Skeletal muscle tissue (tissue), 4 donors: ENCODE results near the gene MAP2K4. TPM values are rescaled to one million over a fixed set of nuclear protein-coding genes. Genes with fewer than 3 reads are reported as not detected.

Source experiments
- H3K27ac ChIP-seq: one replicate; pipeline ENCODE4 v1.7.0; 2013; ENCODE audit warnings: mild to moderate bottlenecking, low read depth, low read length, inconsistent platforms
- H3K27me3 ChIP-seq, 3 donors: one replicate each; pipeline ENCODE4 v1.7.0; 2013; ENCODE audit warnings: low read length in 3 of 3; ENCODE audit not compliant: control insufficient read depth in 3 of 3, insufficient read depth in 3 of 3
- H3K36me3 ChIP-seq, 3 donors: one replicate each; pipeline ENCODE4 v1.7.0; 2013; ENCODE audit warnings: low read length in 3 of 3; ENCODE audit not compliant: control insufficient read depth in 3 of 3, insufficient read depth in 3 of 3
- H3K4me1 ChIP-seq, 3 donors: one replicate each; pipeline ENCODE4 v1.7.0; 2013; ENCODE audit warnings: low read length in 3 of 3, mild to moderate bottlenecking in 3 of 3; ENCODE audit not compliant: control insufficient read depth in 3 of 3, insufficient read depth in 3 of 3
- H3K4me3 ChIP-seq, 3 donors: one replicate each; pipeline ENCODE4 v1.7.0; 2013; ENCODE audit warnings: low read length in 3 of 3
- H3K9ac ChIP-seq, 3 donors: one replicate each; pipeline ENCODE4 v1.7.0; 2013; ENCODE audit warnings: low read length in 3 of 3, mild to moderate bottlenecking in 3 of 3, moderate library complexity in 2 of 3, low read depth in 1 of 3
- H3K9me3 ChIP-seq, 3 donors: one replicate each; pipeline ENCODE4 v1.7.0; 2013; ENCODE audit warnings: low read length in 3 of 3; ENCODE audit not compliant: control insufficient read depth in 3 of 3
- total RNA-seq: library from RNA; depleted of rRNA; stranded (reverse); fragments of >200 nt; gene quantifications from one replicate; pipeline ENCODE4 v1.2.3, GENCODE V29; 2014
- donor health status: Osteomylitis.

MAP2K4 gene
- total RNA-seq, 1 donor from 2014 or later = 40.7 TPM

DNA sequence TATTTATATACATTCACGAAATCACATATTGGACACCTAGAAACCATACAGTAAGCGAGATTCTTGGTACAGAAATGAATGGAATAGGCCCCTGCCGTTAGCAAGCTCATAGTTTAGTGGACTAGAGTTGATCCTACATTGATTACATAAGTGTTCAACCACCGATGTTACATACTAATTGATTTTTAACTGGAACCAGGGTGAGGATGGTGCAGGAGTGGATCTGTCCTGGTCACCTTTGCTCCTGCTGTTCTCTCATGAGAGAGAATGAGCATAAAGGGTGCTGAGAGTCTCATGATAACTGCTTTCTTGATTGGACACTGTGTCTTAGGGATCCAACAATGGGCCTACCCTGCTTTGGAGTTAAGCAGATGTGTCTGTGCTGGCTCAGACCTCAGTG lies 13.9 kb downstream of the MAP2K4 start:
- no peaks in the 10 kb centered on the region for H3K4me1 ChIP-seq

DNA sequence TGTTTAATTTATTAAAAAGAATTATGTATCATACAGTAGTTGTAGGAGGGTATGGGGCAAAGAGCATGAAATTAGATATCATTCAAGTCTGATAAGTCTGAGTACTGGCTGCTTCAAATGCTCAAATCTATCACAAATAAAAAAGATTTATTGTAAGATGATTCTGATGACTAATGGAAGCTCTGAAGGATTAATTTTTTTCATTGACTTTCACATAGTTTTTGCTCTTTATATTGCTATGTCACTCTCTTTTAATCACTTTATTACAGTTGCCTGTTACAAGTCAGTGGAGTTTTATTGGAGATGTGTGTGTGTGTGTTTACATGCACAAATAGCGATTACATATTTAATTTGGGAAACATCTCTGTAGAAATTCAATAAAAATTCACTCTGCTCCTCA lies 15.0 kb downstream of the MAP2K4 start:
- no peaks in the 10 kb centered on the region for H3K9me3 ChIP-seq
- H3K9ac ChIP-seq = no peak overlapping the region
- H3K4me1 ChIP-seq = peaks cover 0 to 3% (median 0%) of the 10 kb centered on the region in 3 donors
- no peak overlapping the region for H3K4me3 ChIP-seq
- no peaks in the 10 kb centered on the region for H3K27me3 ChIP-seq
- no peaks in the 10 kb centered on the region for H3K36me3 ChIP-seq
- H3K27ac ChIP-seq = no peak overlapping the region

More for the DNA sequence above, 13.9 kb downstream of the MAP2K4 start:
- H3K27me3 ChIP-seq = no peaks in the 10 kb centered on the region
- H3K36me3 ChIP-seq = no peaks in the 10 kb centered on the region
- H3K9me3 ChIP-seq = no peaks in the 10 kb centered on the region
- H3K9ac ChIP-seq = no peak overlapping the region
- H3K4me3 ChIP-seq = no peak overlapping the region
- no peak overlapping the region for H3K27ac ChIP-seq

DNA sequence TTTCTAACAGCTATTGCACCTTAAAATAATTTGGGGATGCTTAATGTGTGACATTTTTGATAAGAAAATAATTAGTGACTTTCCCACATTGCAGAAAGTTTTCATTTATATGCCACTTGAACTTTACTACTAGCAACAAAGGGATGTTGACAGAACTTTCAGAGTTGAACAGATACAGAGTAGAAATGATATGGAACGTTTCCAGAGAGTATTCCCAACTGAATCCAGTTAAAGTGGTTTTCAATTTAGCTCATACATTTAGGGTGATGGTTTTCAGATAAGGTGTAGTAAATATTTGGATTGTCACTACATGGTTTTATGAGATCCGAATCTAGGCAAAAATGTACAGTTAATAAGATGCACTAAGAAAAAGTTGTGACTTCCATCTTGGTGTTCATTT lies 17.3 kb downstream of the MAP2K4 start:
- Histone ChIP-seq H3K4me1 (peaks cover 0 to 3% (median 0%) of the 10 kb centered on the region in 3 donors), H3K4me3 (no peak overlapping the region), H3K36me3 (no peaks in the 10 kb centered on the region), H3K27me3 (no peaks in the 10 kb centered on the region), H3K9ac (no peak overlapping the region), H3K27ac (no peak overlapping the region), H3K9me3 (no peaks in the 10 kb centered on the region)

DNA sequence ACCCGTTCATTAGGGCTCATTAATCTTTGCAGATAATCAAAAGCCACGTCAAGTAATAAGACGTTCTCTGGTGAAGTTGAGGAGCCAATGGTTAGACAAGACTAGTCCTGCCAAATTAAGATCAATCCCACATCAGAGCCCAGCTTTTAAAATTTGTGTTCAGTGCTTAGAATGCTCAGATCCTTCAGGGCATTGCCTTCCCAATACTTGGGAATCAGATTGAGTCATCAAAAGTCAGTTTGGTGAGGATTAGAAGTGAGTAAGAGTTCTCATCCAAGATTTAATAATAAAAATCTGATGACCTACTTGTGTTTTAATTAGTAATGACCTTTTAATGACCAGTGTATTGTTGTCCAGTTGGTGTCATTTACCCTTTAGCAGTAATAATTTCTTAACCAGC lies 19.8 kb downstream of the MAP2K4 start:
- Histone ChIP-seq H3K27me3 (no peaks in the 10 kb centered on the region), H3K4me1 (peaks cover 0 to 7% (median 2%) of the 10 kb centered on the region in 3 donors)

DNA sequence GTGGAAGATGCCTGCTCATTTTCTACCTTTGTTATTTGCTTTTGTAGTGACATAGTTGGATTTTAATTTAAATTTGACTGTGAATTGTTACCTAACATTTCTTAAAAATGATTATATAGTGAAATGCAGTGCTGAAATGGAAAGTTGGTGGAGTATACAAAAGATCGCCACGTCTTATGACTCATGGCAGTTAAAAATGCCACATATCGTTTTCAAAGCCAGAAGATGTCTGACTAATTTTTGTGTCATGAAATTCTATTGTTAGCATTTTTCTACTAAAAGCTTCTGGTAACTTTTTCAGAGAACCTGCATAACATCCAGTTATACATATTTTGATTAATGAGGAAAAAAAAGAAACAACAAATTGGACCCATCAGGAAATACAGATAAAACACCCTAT lies 20.6 kb downstream of the MAP2K4 start:
- Histone ChIP-seq H3K4me3 (no peak overlapping the region), H3K27me3 (no peaks in the 10 kb centered on the region), H3K4me1 (peaks cover 0 to 9% (median 7%) of the 10 kb centered on the region in 3 donors), H3K36me3 (no peaks in the 10 kb centered on the region), H3K27ac (no peak overlapping the region), H3K9ac (no peak overlapping the region), H3K9me3 (no peaks in the 10 kb centered on the region)

More for the DNA sequence above, 19.8 kb downstream of the MAP2K4 start:
- no peaks in the 10 kb centered on the region for H3K9me3 ChIP-seq
- no peak overlapping the region for H3K27ac ChIP-seq
- no peak overlapping the region for H3K4me3 ChIP-seq
- no peak overlapping the region for H3K9ac ChIP-seq
- no peaks in the 10 kb centered on the region for H3K36me3 ChIP-seq

DNA sequence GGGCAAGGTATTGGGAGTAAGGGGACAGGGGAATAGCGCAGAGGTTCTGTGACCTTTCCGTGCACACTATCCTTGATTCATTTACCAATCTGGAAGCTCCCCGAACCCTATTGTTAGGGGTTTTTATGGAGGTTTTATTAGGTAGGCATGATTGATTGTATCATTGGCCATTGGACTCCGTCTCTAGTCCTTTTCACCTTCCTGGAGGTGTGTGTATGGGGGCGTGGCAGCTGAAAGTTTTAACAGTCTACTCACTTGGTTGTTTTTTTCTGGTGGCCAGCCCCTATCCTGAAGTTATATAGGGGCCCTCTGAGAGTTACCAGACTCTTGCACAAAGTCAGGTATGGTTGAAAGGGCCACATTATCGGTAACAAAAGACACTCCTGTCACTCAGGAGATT lies 23.0 kb downstream of the MAP2K4 start:
- H3K27ac ChIP-seq = no peak overlapping the region
- H3K9me3 ChIP-seq = no peaks in the 10 kb centered on the region
- no peaks in the 10 kb centered on the region for H3K27me3 ChIP-seq
- H3K4me1 ChIP-seq = peaks cover 0 to 13% (median 9%) of the 10 kb centered on the region in 3 donors
- no peak overlapping the region for H3K4me3 ChIP-seq
- no peak overlapping the region for H3K9ac ChIP-seq
- H3K36me3 ChIP-seq = no peaks in the 10 kb centered on the region

DNA sequence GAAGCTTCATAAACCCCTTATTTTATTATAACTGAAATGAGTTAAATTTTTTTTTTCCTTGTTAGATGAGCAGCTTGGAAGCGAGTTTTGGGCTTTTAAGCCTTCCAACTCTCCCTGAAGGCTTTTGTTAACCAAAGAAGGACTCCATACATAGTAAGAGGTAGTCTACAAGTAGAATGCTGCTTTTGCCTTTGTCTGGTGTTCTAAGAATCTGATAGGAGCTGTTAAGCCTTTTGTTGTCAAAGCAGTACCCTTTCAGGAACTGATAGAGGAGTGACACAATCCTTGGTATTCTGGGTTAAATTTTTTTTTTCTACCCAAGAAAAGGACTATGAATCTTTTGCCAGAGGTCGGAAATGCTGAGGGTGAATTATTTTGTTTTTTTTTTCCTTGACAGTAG lies 26.1 kb downstream of the MAP2K4 start:
- H3K27ac ChIP-seq = no peak overlapping the region
- no peak overlapping the region for H3K4me3 ChIP-seq
- no peaks in the 10 kb centered on the region for H3K36me3 ChIP-seq
- peaks cover 4 to 11% (median 9%) of the 10 kb centered on the region in 3 donors for H3K4me1 ChIP-seq
- H3K9me3 ChIP-seq = no peaks in the 10 kb centered on the region
- H3K9ac ChIP-seq = no peak overlapping the region
- H3K27me3 ChIP-seq = no peaks in the 10 kb centered on the region

DNA sequence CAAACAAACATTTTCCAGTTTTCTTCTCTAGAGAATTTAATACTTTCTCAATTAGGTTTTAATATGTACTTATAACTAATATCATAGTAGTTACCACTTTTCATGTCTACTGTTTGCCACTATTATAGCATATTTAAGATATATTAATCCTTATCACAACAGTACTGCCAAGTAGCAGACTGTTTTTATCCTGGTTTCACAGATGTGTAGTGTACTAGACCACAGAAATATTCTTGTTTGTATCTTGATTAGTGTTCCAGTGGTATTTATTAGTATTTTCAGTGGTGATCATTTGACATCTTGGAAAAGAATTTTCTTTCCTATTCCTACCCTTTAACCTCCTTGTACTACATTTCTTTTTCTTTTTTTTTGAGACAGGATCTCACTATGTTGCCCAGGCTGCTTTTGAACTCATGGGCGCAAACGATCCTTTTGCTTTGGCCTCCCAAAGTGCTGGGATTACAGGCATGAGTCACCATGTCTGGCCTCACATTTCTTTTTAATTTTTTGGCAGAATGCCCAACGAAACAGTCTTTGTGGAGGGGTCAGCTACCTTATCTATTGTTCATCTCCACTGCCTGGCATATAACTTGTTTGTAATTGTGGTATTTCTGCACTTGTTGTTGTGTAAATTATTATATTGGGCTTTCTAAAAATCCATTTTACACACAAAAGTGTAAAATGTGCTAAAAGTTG lies 27.2 kb downstream of the MAP2K4 start:
- Histone ChIP-seq H3K4me1 (peaks cover 7 to 16% (median 14%) of the 10 kb centered on the region in 3 donors), H3K36me3 (no peaks in the 10 kb centered on the region), H3K27me3 (no peaks in the 10 kb centered on the region), H3K9ac (no peak overlapping the region), H3K9me3 (no peaks in the 10 kb centered on the region), H3K4me3 (no peak overlapping the region), H3K27ac (no peak overlapping the region)

DNA sequence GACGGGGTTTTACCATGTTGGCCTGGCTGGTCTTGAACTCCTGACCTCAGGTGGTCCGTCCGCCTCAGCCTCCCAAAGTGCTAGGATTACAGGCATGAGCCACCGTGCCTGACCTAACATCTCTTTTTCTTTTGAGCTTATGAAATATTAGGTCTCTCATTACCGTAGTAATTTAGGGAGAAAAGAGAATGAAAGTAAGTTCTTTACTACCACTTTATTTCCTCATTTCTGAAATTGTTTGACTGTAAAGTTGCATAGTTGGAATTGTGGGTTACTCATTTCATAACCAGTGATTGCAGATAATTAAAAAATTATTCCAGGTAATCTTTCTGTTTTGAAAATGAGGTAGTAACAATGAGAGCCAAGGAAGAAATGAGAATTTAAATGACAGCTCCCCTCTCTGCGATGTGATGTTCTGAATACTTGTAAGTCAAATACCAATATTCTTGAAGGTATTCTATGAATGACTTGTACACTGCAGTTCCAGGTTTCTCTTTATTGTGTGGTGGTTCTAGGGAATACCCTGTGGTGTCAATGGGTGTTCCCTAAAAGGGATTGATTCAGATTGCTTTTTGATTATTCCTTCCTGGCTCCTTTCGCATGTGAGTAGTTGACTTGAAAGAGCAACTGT lies 28.3 kb downstream of the MAP2K4 start:
- Histone ChIP-seq H3K9me3 (no peaks in the 10 kb centered on the region), H3K27me3 (no peaks in the 10 kb centered on the region), H3K4me3 (no peak overlapping the region), H3K36me3 (no peaks in the 10 kb centered on the region), H3K9ac (no peak overlapping the region), H3K4me1 (peaks cover 7 to 16% (median 14%) of the 10 kb centered on the region in 3 donors), H3K27ac (no peak overlapping the region)

DNA sequence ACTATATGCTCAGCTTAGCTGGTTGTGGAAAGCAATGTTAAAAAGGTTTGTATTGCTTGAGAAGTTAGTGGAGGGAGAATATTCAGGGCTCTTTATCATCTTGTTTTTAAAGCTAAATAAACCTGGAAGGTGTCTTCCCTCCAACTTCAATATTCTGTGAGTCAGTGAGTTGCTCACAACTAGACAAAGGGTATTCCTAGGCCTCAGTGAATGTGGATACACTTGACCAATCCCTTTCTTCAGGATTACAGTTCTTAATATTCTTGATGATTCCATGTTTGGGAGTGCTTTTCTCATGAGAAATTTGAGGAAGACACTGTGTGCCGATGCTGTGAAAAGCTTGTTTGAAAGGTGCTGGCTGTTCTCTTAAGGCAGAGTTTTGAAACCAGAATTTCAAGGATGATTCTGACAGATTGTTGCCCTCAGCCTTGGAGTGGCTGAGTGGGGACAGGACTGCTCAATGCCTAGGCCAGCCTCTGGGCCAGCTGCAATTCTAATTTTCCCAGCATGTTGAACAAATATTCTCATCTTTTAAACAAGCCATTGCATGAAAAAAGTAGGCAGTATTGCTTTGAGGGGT lies 30.1 kb downstream of the MAP2K4 start:
- Histone ChIP-seq H3K9me3 (no peaks in the 10 kb centered on the region), H3K9ac (no peak overlapping the region), H3K27ac (no peak overlapping the region), H3K4me3 (no peak overlapping the region), H3K36me3 (no peaks in the 10 kb centered on the region), H3K27me3 (no peaks in the 10 kb centered on the region), H3K4me1 (peaks cover 7 to 12% (median 10%) of the 10 kb centered on the region in 3 donors)
